Panc1 (cell line): ENCODE measurements around the gene NACC1. TPM values are rescaled to one million over a fixed set of nuclear protein-coding genes. Genes with fewer than 3 reads are reported as not detected.

Experiments
- ATAC-seq: fragments of 200-7000 bp; cut with Tn5 transposase; 2 replicates; pipeline ENCODE4 v1.9.1; 2020; ENCODE audit warnings: mild to moderate bottlenecking, moderate library complexity
- BruUV-seq: library from RNA; stranded (reverse); fragments of 400-500 nt; replicated peaks from 2 replicates; lab custom pipeline; 2021; lab: Mats Ljungman, UMichigan
- CTCF ChIA-PET: fragments of 300-600 bp; sonication (Branson Sonifier 250); formaldehyde crosslinking; loops from one replicate; lab custom pipeline; 2022; ENCODE audit warnings: antibody characterized with exemption; lab: Charles Lee
- POLR2A ChIA-PET: fragments of 300-600 bp; sonication (Branson Sonifier 250); formaldehyde crosslinking; loops from one replicate; lab custom pipeline; 2022; ENCODE audit warnings: antibody characterized with exemption; lab: Charles Lee
- DNase-seq: peaks from one replicate; pipeline ENCODE4 v3.0.0-alpha.2; 2010; ENCODE audit warnings: low read depth, low spot score
- H3K27ac ChIP-seq: 2 replicates; pipeline ENCODE4 v1.5.1; 2011; ENCODE audit warnings: mild to moderate bottlenecking, low read length, inconsistent platforms
- H3K27me3 ChIP-seq: fragments of 200-500 bp; sonication (Bioruptor generic); 2 replicates; pipeline ENCODE4 v1.6.0; 2014; ENCODE audit warnings: low read length, inconsistent platforms; ENCODE audit not compliant: control insufficient read depth, insufficient read depth
- H3K36me3 ChIP-seq: fragments of 200-500 bp; sonication (Bioruptor generic); 2 replicates; pipeline ENCODE4 v1.5.1; 2014; ENCODE audit warnings: inconsistent platforms, mild to moderate bottlenecking, low read length, moderate library complexity; ENCODE audit not compliant: control insufficient read depth, insufficient read depth
- H3K4me1 ChIP-seq: 2 replicates; pipeline ENCODE4 v1.5.1; 2011; ENCODE audit warnings: inconsistent platforms, mild to moderate bottlenecking, low read length, moderate library complexity; ENCODE audit not compliant: control insufficient read depth, insufficient read depth
- H3K4me3 ChIP-seq, 2 experiments: 2 replicates each; pipeline ENCODE4 v1.5.1; 2011 to 2012; ENCODE audit warnings: low read depth in 2 of 2, low read length in 2 of 2, mild to moderate bottlenecking in 2 of 2, inconsistent platforms in 1 of 2, moderate library complexity in 1 of 2
- H3K9me3 ChIP-seq: fragments of 200-500 bp; sonication (Bioruptor generic); 2 replicates; pipeline ENCODE4 v1.5.1; 2014; ENCODE audit warnings: low read depth, mild to moderate bottlenecking, inconsistent platforms, low read length, moderate library complexity; ENCODE audit not compliant: control insufficient read depth, insufficient read depth
- POLR2AphosphoS5 ChIP-seq: IDR thresholded peaks from 2 replicates; pipeline ENCODE4 v1.6.1; 2012; ENCODE audit warnings: mild to moderate bottlenecking, low read depth, low read length, moderate library complexity
- REST ChIP-seq, 2 experiments: IDR thresholded peaks; 2 replicates each; pipeline ENCODE4 v1.6.1; 2011 to 2012; ENCODE audit warnings: low read depth in 2 of 2, control low read depth in 1 of 2, low read length in 1 of 2, mild to moderate bottlenecking in 1 of 2, moderate library complexity in 1 of 2; ENCODE audit not compliant: insufficient read depth in 1 of 2
- SIN3A ChIP-seq: IDR thresholded peaks from 2 replicates; pipeline ENCODE4 v1.6.1; 2012; ENCODE audit warnings: low read depth, mild to moderate bottlenecking, low read length, moderate library complexity, borderline replicate concordance; ENCODE audit not compliant: insufficient read depth
- TCF7L2 ChIP-seq: IDR thresholded peaks from 2 replicates; pipeline ENCODE4 v1.6.1; 2011; ENCODE audit warnings: mild to moderate bottlenecking, low read depth, low read length, inconsistent platforms
- in situ Hi-C: cut with HindIII; loops from 2 replicates; pipeline ENCODE4 v1.10.0; 2016; ENCODE audit warnings: low sequenced_read_pairs, low pct_unique_long_range_greater_than_20kb
- intact Hi-C: fragments of 100-400 bp; cut with micrococcal nuclease; formaldehyde crosslinking; loops from one replicate; pipeline ENCODE4 v1.10.0; 2022; ENCODE audit not compliant: unreplicated experiment
- total RNA-seq: library from RNA; stranded (reverse); gene quantifications from one replicate; pipeline ENCODE4 v1.2.1, GENCODE V29; 2021; ENCODE audit not compliant: unreplicated experiment
- TF ChIP-seq, protein P1 (sequence below): fragments of 450-650 bp; IDR thresholded peaks from 2 replicates; pipeline ENCODE4 v1.5.1; 2017; ENCODE audit warnings: mild to moderate bottlenecking

Gene NACC1
- total RNA-seq, 1 experiment from 2014 or later = 129 TPM

DNA sequence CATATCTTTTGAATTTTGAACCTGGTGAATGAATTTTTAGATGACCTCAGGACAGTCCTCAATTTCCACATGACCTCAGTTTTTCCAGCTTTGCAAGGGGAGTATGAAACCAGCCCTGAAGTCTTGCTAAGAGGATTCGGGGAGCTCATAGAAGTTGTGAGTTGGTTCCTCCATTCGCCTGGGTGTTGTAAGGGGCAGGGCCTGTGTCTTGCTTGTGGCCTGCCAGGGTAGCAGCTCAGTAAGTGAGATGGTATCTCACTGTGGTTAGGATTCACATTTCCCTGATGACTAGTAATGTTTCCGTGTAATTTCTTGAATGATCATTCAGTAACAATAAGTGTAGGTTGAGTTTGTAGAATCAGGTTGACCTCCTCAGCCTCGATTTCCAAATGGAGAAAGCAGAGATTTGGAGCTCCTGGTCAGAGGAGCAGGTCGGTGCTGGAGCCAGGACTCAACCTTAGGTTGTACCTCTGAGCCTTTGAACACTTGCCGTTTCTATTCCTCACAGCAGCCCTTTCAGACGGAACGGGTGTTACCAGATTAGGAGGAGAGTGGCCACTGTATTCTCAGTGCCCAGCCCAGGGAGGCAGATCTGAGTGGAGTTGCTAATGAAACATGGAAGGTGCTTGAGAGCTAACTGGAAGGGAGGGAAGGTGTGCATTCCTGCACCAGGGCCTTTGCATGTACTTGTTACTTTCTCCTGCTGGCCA lies 14.6 kb downstream of the NACC1 start:
- H3K4me3 ChIP-seq = no peak overlapping the region
- H3K27ac ChIP-seq = no peak overlapping the region
- no TSS peak for BruUV-seq
- ATAC-seq (no peak), DNase-seq (no peak)
- no peaks in the 10 kb centered on the region for H3K27me3 ChIP-seq
- H3K4me1 ChIP-seq = no peaks in the 10 kb centered on the region
- intact Hi-C loops = no loop called here
- in situ Hi-C loops = no loop called here
- CTCF ChIA-PET = no interaction called here
- no peaks in the 10 kb centered on the region for H3K9me3 ChIP-seq
- no peaks in the 10 kb centered on the region for H3K36me3 ChIP-seq
- POLR2A ChIA-PET = no interaction called here
- no peak for TF ChIP-seq REST (IDR thresholded peaks at IDR 0.05; ENCODE audit: insufficient read depth in 1 of 2, low read depth in 2 of 2, low read length in 1 of 2)
- no peak for TF ChIP-seq SIN3A
- TF ChIP-seq TCF7L2 = no peak
- TF ChIP-seq POLR2AphosphoS5 = no peak
- TF ChIP-seq, protein P1, sequence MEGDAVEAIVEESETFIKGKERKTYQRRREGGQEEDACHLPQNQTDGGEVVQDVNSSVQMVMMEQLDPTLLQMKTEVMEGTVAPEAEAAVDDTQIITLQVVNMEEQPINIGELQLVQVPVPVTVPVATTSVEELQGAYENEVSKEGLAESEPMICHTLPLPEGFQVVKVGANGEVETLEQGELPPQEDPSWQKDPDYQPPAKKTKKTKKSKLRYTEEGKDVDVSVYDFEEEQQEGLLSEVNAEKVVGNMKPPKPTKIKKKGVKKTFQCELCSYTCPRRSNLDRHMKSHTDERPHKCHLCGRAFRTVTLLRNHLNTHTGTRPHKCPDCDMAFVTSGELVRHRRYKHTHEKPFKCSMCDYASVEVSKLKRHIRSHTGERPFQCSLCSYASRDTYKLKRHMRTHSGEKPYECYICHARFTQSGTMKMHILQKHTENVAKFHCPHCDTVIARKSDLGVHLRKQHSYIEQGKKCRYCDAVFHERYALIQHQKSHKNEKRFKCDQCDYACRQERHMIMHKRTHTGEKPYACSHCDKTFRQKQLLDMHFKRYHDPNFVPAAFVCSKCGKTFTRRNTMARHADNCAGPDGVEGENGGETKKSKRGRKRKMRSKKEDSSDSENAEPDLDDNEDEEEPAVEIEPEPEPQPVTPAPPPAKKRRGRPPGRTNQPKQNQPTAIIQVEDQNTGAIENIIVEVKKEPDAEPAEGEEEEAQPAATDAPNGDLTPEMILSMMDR = no peak

DNA sequence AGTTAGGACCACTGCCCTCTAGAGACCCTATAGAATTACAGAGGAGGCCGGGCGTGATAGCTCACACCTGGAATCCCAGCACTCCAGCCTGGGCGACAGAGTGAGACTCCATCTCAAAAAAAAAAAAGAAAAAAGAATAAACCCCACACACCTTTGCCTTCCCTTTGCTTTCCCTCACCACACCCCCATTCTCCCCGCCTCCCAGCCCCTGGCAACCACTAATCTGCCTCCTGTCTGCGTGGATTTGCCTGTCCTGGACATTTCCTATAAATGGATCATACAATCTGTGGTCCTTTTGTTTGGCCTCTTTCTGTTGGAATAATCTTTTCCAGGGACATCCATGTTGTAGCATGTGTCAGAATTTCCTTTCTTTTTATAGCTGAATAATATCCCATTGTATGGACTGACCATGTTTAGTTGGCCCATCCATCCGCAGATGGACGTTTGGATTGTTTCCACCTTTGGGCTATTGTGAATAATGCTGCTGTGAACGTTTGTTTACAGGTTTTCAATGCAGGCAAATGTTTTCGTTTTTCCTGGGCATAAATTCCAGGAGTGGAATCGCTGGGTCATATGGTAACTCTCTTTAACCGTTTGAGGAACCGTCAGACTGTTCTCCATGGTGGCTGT lies 15.3 kb downstream of the NACC1 start:
- POLR2A ChIA-PET = interaction anchor here (0.5 to 0.7 kb wide), 3 partner anchors 14 to 115 kb away, joined by 8 to 12 read pairs (median 8); no protein-coding TSS in a partner anchor
- Histone ChIP-seq H3K27ac (no peak overlapping the region), H3K27me3 (no peaks in the 10 kb centered on the region), H3K4me3 (no peak overlapping the region), H3K36me3 (no peaks in the 10 kb centered on the region; the same call in 1 of the 2 replicates), H3K9me3 (no peaks in the 10 kb centered on the region), H3K4me1 (no peaks in the 10 kb centered on the region)
- TF ChIP-seq SIN3A = no peak
- no peak for TF ChIP-seq TCF7L2
- no peak for TF ChIP-seq REST (IDR thresholded peaks at IDR 0.05; ENCODE audit: insufficient read depth in 1 of 2, low read depth in 2 of 2, low read length in 1 of 2)
- TF ChIP-seq, protein P1 = no peak
- TF ChIP-seq POLR2AphosphoS5 = no peak
- ATAC-seq = no peak
- CTCF ChIA-PET = no interaction called here
- in situ Hi-C loops = no loop called here
- intact Hi-C loops = no loop called here
- no TSS peak for BruUV-seq
- no peak for DNase-seq
